ENCODE data around the gene TBL1Y. TPM values are rescaled to one million over a fixed set of nuclear protein-coding genes. Genes with fewer than 3 reads are reported as not detected.

The TBL1Y gene
- total and polyA plus RNA-seq, 2 experiments from 2014 or later, result 2.6 to 5.8 TPM

- H3K4me1 ChIP-seq (ENCODE audit: insufficient read depth), result no peaks in the 10 kb centered on the region
- TF ChIP-seq NANOG (IDR thresholded peaks at IDR 0.05; ENCODE audit: borderline replicate concordance), result no peak
- TF ChIP-seq, protein P1, sequence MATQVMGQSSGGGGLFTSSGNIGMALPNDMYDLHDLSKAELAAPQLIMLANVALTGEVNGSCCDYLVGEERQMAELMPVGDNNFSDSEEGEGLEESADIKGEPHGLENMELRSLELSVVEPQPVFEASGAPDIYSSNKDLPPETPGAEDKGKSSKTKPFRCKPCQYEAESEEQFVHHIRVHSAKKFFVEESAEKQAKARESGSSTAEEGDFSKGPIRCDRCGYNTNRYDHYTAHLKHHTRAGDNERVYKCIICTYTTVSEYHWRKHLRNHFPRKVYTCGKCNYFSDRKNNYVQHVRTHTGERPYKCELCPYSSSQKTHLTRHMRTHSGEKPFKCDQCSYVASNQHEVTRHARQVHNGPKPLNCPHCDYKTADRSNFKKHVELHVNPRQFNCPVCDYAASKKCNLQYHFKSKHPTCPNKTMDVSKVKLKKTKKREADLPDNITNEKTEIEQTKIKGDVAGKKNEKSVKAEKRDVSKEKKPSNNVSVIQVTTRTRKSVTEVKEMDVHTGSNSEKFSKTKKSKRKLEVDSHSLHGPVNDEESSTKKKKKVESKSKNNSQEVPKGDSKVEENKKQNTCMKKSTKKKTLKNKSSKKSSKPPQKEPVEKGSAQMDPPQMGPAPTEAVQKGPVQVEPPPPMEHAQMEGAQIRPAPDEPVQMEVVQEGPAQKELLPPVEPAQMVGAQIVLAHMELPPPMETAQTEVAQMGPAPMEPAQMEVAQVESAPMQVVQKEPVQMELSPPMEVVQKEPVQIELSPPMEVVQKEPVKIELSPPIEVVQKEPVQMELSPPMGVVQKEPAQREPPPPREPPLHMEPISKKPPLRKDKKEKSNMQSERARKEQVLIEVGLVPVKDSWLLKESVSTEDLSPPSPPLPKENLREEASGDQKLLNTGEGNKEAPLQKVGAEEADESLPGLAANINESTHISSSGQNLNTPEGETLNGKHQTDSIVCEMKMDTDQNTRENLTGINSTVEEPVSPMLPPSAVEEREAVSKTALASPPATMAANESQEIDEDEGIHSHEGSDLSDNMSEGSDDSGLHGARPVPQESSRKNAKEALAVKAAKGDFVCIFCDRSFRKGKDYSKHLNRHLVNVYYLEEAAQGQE (IDR thresholded peaks at IDR 0.05; ENCODE audit: unreplicated experiment), result no peak
- TF ChIP-seq ZNF114 (CRISPR knock-in tag; IDR thresholded peaks at IDR 0.05), result no peak
- TF ChIP-seq POLR2AphosphoS5 (IDR thresholded peaks at IDR 0.05; ENCODE audit: low read depth), result no peak
- TF ChIP-seq EZH2 (IDR thresholded peaks at IDR 0.05; ENCODE audit: low read depth, unreplicated experiment), result no peak
- Mint-ChIP-seq H3K36me3 (ENCODE audit: low read depth) (0 out of 3 replicates have a peak, but pooled peaks cover 3% of the 10 kb centered on the region), H3K9me3 (no peaks in the 10 kb centered on the region), H3K27me3 (ENCODE audit: insufficient read depth, low read depth, poor library complexity) (no peaks in the 10 kb centered on the region), H3K27ac (no peak overlapping the region), H3K4me1 (no peaks in the 10 kb centered on the region; the same call in 2 of the 3 replicates), H3K4me3 (no peak overlapping the region)
- no peaks in the 10 kb centered on the region for H3K36me3 ChIP-seq (ENCODE audit: insufficient read depth)
- no peaks in the 10 kb centered on the region for H3K79me2 ChIP-seq (replicated peaks; ENCODE audit: insufficient read depth)
- no peak overlapping the region for H3K4me3 ChIP-seq
- no peaks in the 10 kb centered on the region for H3F3A ChIP-seq (replicated peaks; ENCODE audit: low read depth)
- H4K20me1 ChIP-seq (replicated peaks; ENCODE audit: insufficient read depth), result no peaks in the 10 kb centered on the region
- H3K27ac ChIP-seq (ENCODE audit: low read depth), result no peak overlapping the region
- no peaks in the 10 kb centered on the region for H3K9me2 ChIP-seq (ENCODE audit: insufficient read depth)
- H3K4me2 ChIP-seq, result no peak overlapping the region
- H2AFZ ChIP-seq, result no peak overlapping the region
- no peak for DNase-seq (ENCODE audit: low spot score)
- no peaks in the 10 kb centered on the region for H3K27me3 ChIP-seq (ENCODE audit: insufficient read depth)
- no peak for ATAC-seq
Measured at GRCh38 chrY:6997503-6998066, 87.1 kb downstream of the TBL1Y start.

- Histone ChIP-seq H2AFZ (no peak overlapping the region), H3K4me1 (ENCODE audit: insufficient read depth) (no peaks in the 10 kb centered on the region), H3K4me2 (no peak overlapping the region), H3K79me2 (replicated peaks; ENCODE audit: insufficient read depth) (no peaks in the 10 kb centered on the region), H3F3A (replicated peaks; ENCODE audit: low read depth) (no peaks in the 10 kb centered on the region), H3K9me2 (ENCODE audit: insufficient read depth) (no peaks in the 10 kb centered on the region), H3K27ac (ENCODE audit: low read depth) (no peak overlapping the region), H3K27me3 (ENCODE audit: insufficient read depth) (no peaks in the 10 kb centered on the region), H3K36me3 (ENCODE audit: insufficient read depth) (no peaks in the 10 kb centered on the region), H4K20me1 (replicated peaks; ENCODE audit: insufficient read depth) (no peaks in the 10 kb centered on the region), H3K4me3 (no peak overlapping the region)
- no peak for DNase-seq (ENCODE audit: low spot score)
- Mint-ChIP-seq H3K27me3 (ENCODE audit: insufficient read depth, low read depth, poor library complexity) (no peaks in the 10 kb centered on the region), H3K9me3 (no peaks in the 10 kb centered on the region), H3K36me3 (ENCODE audit: low read depth) (0 out of 3 replicates have a peak, but pooled peaks cover 3% of the 10 kb centered on the region), H3K4me3 (no peak overlapping the region), H3K27ac (no peak overlapping the region), H3K4me1 (no peaks in the 10 kb centered on the region; the same call in 2 of the 3 replicates)
- ATAC-seq, result no peak
- no peak for TF ChIP-seq ZNF331 (CRISPR knock-in tag; IDR thresholded peaks at IDR 0.05; ENCODE audit: low read depth)
- no peak for TF ChIP-seq ZNF114 (CRISPR knock-in tag; IDR thresholded peaks at IDR 0.05)
- TF ChIP-seq, protein P1 (IDR thresholded peaks at IDR 0.05; ENCODE audit: unreplicated experiment), result no peak
- TF ChIP-seq EZH2phosphoT487 (IDR thresholded peaks at IDR 0.05; ENCODE audit: unreplicated experiment), result no peak
- TF ChIP-seq STAT1 (IDR thresholded peaks at IDR 0.05; ENCODE audit: unreplicated experiment), result no peak
- TF ChIP-seq CREB1 (CRISPR knock-in tag; IDR thresholded peaks at IDR 0.05; ENCODE audit: low read depth), result no peak
- TF ChIP-seq, protein P2, sequence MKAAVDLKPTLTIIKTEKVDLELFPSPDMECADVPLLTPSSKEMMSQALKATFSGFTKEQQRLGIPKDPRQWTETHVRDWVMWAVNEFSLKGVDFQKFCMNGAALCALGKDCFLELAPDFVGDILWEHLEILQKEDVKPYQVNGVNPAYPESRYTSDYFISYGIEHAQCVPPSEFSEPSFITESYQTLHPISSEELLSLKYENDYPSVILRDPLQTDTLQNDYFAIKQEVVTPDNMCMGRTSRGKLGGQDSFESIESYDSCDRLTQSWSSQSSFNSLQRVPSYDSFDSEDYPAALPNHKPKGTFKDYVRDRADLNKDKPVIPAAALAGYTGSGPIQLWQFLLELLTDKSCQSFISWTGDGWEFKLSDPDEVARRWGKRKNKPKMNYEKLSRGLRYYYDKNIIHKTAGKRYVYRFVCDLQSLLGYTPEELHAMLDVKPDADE (IDR thresholded peaks at IDR 0.05), result no peak
- no peak for TF ChIP-seq POLR2AphosphoS5 (IDR thresholded peaks at IDR 0.05; ENCODE audit: low read depth)
Measured at GRCh38 chrY:6999905-7000304, 89.4 kb downstream of the TBL1Y start.

All from GM23338 (cell line).